Stimulated activated CD8-positive, alpha-beta memory T cell treated with anti-CD3 and anti-CD28 coated beads, Interleukin-15, amount 100 ng/mL, for 4 hours (primary cell): Measurements from ENCODE around the gene TMEM45A.
"Not testable (repeated sequence)": the region's sequence is repeated elsewhere in the genome, so short reads cannot be mapped to it uniquely, and the experiment has no call there.

Experiments used
- DNase-seq, 2 donors: peaks; one replicate each; pipeline ENCODE4 v3.0.0-alpha.2; 2020; ENCODE audit warnings: low read depth in 2 of 2

The TMEM45A gene

DNA sequence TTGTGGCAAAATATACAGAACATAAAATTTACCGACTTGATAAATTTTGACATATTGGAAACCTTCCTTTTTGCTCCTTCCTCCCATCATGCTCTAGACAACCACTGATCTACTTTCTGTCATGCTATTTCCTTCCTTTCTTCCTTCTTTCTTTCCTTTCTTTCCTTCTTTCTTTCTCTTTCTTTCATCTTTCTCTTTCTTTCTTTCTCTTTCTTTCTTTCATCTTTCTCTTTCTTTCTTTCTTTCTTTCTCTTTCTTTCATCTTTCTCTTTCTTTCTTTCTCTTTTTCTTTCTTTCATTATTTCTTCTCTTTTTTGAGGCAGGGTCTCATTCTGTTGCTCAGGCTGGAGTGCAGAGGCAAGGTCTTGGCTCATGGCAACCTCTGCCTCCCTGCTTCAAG lies 8.9 kb upstream of the TMEM45A start:
- no peak for DNase-seq

DNA sequence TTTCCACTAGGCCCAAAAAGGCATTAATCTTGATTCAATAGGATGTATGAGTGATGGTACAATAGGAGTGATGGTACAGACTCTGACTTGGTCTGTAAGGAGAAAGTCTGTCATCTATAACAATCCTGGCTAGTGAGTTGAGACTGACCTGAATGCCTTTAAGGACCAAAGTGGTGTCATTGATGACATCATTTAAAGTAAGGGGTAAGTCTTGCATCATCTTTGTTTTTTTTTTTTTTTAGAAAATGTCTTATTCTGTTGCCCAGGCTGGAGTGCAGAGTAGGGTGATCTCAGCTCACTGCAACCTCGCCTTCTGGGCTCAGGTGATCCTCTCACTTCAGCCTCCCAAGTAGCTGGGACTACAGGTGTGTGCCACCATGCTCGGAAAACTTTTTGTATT lies 5.6 kb upstream of the TMEM45A start:
- no peak for DNase-seq

GRCh38 chr3:100489118-100489517 lies 3.3 kb upstream of the TMEM45A start:
- DNase-seq: no peak

GRCh38 chr3:100496711-100497261 lies 4.4 kb downstream of the TMEM45A start:
- no peak for DNase-seq

- no peak for DNase-seq
These were observed 7.2 kb downstream of the TMEM45A start for GRCh38 chr3:100499651-100500050.

DNA sequence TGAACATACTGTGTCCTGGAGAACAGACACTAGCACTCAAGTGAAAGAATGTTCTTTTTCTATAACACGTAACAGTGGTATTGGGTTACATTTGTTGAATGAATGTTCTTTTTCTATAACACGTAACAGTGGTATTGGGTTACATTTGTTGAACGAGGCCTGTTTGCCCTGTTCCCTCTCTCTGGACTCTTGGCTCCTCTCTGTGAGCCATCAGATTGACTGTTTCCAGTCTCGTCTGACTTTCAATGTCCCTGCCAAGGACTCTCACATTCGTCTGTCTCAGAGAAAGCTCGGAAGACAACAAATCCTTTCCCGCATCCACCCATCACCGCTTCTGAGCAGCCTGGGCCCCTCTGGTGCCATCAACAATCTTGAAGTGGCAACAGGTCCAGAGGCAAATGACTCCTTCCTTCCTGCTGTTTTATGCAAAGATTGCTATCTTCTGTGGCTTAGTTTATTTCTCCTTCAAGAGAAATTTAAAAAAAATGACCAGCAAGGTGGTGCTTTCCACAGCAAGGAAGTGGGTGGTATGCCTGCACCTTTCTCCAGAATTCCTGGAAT lies 8.0 kb downstream of the TMEM45A start:
- DNase-seq: no peak

- DNase-seq: no peak
These were observed 11.0 kb downstream of the TMEM45A start for GRCh38 chr3:100503448-100503847.

GRCh38 chr3:100506355-100506754 lies 13.9 kb downstream of the TMEM45A start:
- no peak for DNase-seq

GRCh38 chr3:100509818-100510217 lies 17.4 kb downstream of the TMEM45A start:
- not testable (repeated sequence) for DNase-seq

DNA sequence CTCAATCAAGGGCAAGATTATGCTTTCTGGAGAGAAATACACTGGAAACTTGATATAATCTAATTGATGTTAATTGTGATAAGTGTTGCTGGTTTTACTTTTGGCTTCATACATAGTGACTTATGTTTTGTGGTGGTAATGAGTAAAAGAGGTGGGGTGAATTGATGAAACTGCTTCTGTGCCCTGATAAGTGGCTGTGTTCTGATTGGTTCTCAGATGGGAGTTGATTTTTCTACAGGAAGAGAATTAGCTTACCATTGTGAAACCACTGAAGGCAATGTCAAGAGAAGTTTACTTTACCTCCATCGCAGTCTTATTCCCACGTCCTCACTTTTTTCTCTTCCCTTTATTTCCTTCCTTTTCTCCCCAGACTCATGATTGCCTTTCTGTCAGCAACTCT lies 23.8 kb downstream of the TMEM45A start:
- DNase-seq: no peak

DNA sequence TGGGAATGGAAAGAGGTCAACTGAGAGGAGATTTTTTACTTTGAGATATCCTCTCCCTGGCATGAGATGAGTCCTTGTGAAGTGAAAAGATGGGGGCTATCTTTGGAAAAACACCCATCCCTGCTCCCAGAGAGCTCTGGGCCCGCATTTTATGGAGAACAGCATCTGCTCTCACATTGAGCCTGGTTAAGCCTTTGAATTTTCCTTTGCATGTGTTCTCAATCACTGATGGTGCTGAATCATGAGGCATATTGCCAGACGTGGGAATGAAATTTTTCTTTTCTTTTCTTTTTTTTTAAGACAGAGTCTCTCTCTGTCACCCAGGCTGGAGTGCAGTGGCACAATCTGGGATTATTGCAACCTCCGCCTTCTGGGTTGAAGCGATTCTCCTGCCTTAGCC lies 24.4 kb downstream of the TMEM45A start:
- no peak for DNase-seq

GRCh38 chr3:100517276-100517675 lies 24.9 kb downstream of the TMEM45A start:
- no peak for DNase-seq

DNA sequence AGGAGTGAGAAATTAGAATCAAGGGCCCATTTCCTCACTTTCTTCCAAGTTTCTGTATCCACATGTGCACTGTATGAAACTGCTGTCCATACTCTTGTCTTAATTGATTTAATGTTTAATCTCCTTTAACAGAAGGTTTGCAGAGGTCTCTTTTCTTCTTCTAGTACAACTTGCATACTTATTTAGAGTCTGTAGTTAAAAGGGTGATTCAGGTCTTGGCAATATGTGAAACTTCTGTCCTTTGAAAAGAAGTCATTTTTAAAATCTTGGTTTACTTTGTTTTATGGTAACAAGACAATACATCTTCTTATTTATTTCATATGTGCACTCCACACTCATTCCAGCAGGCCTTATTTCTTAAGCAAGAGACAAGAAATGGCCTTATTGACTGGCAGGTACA lies 25.8 kb downstream of the TMEM45A start:
- no peak for DNase-seq

DNA sequence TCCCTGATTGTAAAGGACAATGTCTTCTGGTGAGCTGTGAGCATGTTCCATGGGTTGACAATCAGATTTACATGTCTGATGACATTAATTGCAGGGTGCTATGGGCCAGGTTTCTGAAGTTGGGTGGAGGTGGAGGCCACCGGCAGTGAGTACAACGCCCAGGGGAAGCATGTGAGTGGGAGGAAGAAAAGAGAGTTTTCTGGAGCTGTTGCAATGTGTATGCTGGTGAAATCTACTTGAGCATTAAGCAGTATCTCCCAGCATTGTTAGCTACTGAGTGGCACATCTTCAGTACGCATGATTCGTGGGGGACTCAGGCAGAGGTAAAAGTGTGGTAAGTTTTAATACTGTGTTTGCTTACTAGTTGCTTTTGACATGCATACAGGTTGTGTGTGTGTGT lies 26.6 kb downstream of the TMEM45A start:
- no peak for DNase-seq

DNA sequence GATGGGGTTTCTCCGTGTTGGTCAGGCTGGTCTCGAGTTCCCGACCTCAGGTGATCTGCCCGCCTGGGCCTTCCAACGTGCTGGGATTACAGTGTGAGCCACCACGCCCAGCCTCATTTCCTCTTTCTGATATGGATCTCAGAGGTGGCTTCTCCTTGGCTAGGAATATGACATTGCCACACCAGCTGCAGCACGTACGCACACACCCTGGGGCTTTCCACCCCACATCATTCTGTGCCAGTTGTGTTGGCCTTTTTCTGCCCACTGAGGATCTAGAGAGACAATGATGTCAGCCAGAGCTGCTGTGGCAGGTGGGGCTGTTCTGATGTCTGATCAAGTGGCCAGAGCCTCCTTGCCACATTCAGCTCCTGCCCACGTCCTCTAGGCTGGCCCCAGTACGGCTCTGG lies 29.0 kb downstream of the TMEM45A start:
- DNase-seq: no peak

GRCh38 chr3:100522125-100522524 lies 29.7 kb downstream of the TMEM45A start:
- DNase-seq: no peak

DNA sequence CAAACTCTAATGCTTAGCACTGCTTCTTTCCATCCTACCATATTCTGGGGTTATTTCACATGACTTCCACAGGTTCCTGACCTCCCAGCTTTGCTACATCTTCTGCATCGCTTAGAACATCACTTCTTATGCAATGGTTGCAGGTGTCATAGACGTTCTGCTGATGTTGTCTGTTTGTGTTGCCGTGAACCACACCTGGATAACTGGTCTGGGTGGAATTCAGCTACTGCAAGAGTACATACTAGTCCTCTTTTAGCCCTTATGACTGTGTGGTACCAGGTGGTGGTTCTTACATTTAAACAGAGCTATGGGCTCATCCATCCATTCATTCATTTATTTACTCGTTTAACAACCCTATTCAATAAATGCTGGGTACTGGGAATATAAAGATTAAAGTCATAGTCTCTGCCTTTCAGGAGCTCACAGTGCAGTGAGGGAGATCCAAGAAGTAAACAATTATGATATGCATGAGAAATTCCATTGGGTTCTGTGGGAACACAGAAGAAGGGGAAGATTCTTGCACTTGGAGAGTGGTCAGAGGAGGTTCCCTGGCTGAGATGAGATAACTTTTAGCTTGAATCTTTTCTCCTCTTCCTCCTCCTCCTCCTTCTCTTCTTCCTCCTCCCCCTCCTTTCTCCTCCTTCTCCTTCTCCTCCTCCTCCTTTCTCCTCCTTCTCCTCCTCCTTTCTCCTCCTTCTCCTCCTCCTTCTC lies 30.8 kb downstream of the TMEM45A start:
- DNase-seq: no peak

GRCh38 chr3:100525753-100526612 lies 33.6 kb downstream of the TMEM45A start:
- no peak for DNase-seq

- DNase-seq: no peak
These were observed 34.4 kb downstream of the TMEM45A start for GRCh38 chr3:100526613-100527346.

GRCh38 chr3:100527347-100527735 lies 34.9 kb downstream of the TMEM45A start:
- DNase-seq: no peak

DNA sequence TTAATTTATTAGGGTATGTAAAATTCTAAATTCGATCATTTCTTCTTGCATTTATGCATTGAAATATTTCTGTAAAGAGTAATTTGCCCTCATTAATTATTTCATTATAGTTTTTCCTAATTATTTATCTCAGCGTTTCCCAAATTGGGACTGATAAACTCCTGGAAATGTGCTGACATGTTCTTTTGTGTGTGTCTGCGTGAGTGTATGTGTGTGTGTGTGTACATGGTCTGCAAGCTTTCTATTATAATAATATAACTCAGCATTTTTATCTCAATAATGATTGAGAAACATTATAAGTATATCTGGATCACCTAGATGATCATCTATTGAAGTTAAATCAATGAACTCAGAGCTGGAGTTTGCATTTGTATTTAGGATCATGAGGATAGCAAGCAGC lies 38.7 kb downstream of the TMEM45A start:
- DNase-seq: no peak

DNA sequence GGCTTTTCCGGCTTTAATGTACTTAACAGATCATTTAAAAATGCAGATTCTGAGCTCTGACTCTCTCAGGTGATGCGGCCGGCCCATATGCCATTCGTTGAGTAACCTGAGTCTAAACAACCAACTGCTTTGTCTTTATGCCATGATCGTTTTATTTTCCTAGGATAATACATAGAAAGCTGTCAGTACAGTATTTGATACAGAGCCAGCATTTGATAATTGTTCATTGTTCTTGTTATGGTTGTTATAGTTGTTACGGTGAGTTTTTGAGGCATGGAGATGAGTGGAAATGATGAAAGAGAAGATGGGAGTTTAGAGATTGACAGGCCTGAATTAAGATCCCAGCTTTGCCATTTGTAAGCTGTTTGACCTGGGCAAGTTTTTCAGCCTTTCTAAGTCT lies 40.0 kb downstream of the TMEM45A start:
- DNase-seq: no peak
